Measurements from ENCODE around the gene NEDD4L.

DNA sequence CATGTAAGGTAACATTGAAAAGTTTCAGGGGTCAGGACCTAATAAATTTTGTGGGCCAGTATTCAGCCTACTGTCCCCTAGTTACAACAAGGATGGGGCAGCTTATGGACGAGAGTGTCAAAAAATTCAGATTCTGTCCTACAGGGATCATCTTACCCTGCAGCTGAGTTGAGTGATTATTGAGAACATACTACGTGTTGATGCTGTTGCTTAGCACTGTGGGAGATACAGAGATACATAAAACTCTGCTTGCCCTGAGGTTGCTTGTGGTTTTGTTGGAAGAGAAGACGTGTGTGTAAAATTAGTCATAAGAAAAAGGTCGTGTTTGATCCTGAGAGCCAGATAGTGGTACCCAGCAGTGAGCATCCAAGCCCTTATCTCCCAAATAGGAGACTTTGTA is 253.2 kb downstream of the NEDD4L start:
- TF ChIP-seq KDM1A (IDR thresholded peaks at IDR 0.05; ENCODE audit: borderline replicate concordance), result no peak
- no peak for TF ChIP-seq RB1 (IDR thresholded peaks at IDR 0.05; ENCODE audit: borderline replicate concordance)
- no peak for TF ChIP-seq SP1 (IDR thresholded peaks at IDR 0.05; ENCODE audit: low read depth, low read length)
- TF ChIP-seq FOS (IDR thresholded peaks at IDR 0.05; ENCODE audit: borderline replicate concordance, extremely low read depth, insufficient read length), result no peak
